NCI-H1048 (cell line): ENCODE measurements around the gene NCOA3.

Experiments used
- DNase-seq: peaks from one replicate; lab custom pipeline; 2025; lab: John Stamatoyannopoulos, UW

The NCOA3 gene

GRCh38 chr20:47678536-47678935 is 176.8 kb downstream of the NCOA3 start:
- no peak for DNase-seq

- no peak for DNase-seq
Measured at GRCh38 chr20:47679462-47679861, 177.8 kb downstream of the NCOA3 start.

GRCh38 chr20:47680804-47681529 is 179.3 kb downstream of the NCOA3 start:
- no peak for DNase-seq

- no peak for DNase-seq
Measured at GRCh38 chr20:47682028-47682783, 180.5 kb downstream of the NCOA3 start.

- DNase-seq: no peak
Measured at GRCh38 chr20:47682916-47683315, 181.2 kb downstream of the NCOA3 start.

- no peak for DNase-seq
Measured at GRCh38 chr20:47684306-47685080, 182.8 kb downstream of the NCOA3 start.

DNA sequence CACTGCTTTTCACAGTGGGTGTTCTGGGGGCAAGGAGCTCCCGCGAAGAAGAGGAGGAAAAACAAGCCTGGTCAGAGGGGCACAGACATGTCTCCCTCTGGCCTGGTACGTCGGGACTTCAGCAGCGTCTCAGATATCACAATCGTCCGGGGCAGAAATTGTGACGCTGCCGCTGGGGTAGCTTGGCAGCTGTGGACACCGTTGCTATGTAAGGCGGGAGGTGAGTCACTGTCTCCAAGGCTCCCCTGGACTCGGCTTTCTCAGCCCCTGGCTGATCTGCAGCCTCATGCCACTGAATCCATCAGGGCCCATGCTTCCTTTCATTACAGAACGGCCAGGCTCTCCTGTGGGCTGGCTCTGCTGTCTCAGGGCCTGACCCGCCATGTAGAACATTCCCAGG is 184.9 kb downstream of the NCOA3 start:
- DNase-seq: no peak

- no peak for DNase-seq
Measured at GRCh38 chr20:47687095-47687987, 185.7 kb downstream of the NCOA3 start.

DNA sequence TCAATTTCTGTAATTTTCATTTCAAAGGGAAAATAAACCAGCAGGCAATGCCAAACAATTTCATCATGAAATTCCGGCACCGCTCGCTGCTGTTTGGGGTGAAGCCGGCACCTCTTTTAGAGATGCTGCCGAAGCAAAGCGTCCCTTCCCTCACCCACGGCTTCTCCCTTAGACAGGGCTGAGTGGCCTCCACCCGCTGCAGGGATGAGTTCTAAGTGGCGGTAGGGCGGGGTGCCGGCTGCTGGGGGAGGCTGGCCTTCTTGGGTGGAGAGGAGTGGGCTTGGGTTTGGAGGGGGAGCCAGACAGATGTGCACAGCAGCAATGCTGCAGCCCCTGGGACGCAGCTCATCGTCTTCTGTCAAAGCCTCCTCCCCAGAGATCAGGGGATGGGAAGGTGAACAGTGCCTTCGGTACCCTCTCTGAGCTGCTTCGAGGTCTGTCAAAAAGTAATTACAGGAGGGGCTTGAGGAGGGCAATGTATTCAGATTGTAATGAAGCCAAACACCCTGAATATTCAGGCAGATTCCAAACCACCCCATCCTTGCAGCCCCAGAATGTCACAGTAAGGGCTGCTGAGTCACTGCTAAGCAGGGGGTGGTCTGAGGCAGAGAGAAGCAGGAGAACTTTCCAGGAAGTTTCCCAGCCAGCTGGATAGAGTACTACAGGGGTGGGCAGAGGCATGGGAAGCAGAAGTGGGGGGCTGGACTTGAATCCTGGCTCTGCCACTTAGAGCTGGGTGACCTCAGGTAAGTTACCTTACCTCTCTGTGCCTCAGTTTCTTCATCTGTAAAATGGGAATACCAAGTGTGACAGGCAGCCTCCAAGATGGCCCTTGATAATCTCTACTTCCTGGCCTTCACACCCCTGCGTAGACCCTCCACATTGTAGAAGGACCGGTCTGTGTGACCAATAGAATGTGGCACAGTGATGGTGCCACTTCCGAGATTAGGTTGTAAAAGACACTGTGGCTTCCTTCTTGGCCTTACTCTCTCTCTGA is 187.0 kb downstream of the NCOA3 start:
- no peak for DNase-seq

DNA sequence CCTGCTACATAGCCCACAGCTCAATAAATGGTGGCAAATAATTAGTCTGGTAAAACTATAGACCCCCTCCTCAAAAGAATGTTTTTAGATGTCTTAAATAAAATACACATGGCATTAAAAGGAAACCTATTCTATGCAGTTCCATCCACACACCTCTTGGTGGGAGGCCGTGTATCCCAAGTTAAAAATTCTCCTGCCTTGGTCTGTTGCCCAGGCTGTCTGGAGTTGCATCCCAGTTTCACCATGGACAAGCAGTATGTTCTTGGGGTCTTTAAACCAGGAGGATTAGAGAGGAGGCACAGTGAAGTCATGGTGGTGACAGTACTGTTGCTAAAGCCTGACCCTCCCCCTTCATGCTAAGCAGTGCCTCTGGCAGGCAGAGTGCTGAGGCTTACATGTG is 188.0 kb downstream of the NCOA3 start:
- no peak for DNase-seq

DNA sequence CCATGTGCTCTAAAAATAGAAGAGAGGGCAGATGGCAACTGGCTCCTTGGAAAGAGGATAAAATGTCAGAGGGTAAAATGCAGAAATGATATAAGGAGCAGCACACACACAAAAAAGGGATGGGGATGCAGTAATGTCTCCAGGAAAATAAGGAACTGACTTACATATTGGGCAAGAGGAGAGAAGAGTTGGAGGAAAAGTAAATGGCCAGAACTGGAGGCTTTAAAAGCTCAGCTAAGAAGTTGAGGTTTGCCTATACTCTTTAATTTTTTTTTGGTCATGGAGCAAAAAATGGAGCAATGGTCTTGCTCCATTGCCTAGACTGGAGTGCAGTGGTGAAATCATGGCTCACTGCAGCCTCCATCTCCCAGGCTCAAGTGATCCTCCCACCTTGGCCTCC is 189.9 kb downstream of the NCOA3 start:
- DNase-seq: no peak

GRCh38 chr20:47694021-47694818 is 192.5 kb downstream of the NCOA3 start:
- no peak for DNase-seq

DNA sequence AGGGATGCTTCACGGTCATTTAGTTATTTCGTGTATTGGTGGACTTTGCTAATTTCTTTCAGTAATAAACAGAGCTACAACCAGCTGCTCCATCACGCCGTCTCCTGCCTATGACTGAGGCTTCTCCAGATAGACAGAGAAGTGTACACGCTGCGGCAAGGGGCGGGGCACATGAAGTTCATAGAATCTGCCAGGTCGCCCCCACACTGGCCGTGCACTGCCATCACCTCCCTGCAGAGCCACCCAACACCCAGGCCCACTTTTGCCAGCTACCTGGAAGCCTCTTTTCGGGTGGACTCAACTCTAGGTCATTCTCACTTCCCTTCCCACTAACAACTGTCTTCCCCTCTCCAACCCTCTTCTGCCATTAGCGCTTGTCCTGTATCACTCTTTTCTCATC is 195.2 kb downstream of the NCOA3 start:
- no peak for DNase-seq

- DNase-seq: no peak
Measured at GRCh38 chr20:47698142-47698541, 196.5 kb downstream of the NCOA3 start.

DNA sequence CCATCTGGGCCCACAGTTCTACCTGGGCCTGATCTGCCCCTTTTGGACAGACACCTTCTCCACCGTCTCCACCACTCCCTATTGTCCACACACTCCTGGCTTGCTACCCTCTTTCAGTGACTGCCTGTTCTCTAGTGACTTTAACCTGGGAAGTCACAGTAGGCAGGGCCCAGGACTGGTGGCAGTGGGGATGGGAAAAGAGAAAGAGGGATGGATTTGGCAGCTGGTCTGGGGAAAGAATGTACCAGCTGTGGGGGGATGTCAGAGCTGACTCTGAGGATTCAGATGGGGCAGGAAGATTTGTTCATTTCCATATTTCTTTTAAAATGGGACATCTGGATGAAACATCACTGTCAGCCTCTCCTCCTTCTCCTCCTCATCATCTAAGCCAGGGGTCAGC is 198.1 kb downstream of the NCOA3 start:
- no peak for DNase-seq

DNA sequence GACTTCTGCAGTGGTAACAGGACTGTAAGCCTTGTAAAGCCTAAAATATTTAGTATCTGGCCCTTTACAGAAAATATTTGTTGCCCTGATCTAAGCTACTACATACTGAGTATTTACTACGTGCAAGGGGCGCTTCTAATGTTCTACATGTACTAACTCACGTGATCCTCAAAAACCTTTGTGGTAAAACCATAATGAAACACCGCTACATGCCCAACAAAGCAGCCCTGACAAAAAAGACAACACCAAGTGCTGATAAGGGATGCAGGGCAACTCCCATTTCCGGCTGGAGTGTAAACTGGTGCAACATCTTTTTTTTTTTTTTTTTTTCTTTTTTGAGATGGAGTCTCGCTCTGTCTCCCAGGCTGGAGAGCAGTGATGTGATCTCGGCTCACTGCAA is 198.6 kb downstream of the NCOA3 start:
- no peak for DNase-seq

DNA sequence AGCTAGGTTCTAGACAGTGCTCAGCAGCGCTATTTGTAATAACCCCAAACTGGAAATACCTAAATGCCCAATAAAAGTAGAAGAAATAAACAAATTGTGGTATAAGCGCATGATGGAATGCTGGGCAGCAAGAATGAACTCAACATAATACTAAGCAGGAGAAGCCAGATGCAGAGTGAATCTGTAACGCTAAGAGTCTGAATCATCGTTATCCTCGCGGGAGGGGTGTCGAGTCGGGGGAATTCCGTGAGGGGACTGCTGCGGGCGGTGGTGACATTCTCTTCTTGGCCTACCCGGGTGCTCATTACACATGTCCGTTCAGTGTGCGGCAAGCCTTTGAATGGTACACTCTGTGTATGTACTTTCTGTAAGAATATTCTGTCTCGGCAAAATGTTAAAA is 199.9 kb downstream of the NCOA3 start:
- DNase-seq: no peak

- no peak for DNase-seq
Measured at GRCh38 chr20:47703748-47704147, 202.1 kb downstream of the NCOA3 start.

- no peak for DNase-seq
Measured at GRCh38 chr20:47704746-47705496, 203.2 kb downstream of the NCOA3 start.
